ENCODE results near the gene TBC1D30. TPM values are rescaled to one million over a fixed set of nuclear protein-coding genes. Genes with fewer than 3 reads are reported as not detected.
A peak's percentile ranks its signal among the peaks of the same experiment; 100 is the strongest.
"Not testable (repeated sequence)": the region's sequence is repeated elsewhere in the genome, so short reads cannot be mapped to it uniquely, and the experiment has no call there.

Gene TBC1D30, protein sequence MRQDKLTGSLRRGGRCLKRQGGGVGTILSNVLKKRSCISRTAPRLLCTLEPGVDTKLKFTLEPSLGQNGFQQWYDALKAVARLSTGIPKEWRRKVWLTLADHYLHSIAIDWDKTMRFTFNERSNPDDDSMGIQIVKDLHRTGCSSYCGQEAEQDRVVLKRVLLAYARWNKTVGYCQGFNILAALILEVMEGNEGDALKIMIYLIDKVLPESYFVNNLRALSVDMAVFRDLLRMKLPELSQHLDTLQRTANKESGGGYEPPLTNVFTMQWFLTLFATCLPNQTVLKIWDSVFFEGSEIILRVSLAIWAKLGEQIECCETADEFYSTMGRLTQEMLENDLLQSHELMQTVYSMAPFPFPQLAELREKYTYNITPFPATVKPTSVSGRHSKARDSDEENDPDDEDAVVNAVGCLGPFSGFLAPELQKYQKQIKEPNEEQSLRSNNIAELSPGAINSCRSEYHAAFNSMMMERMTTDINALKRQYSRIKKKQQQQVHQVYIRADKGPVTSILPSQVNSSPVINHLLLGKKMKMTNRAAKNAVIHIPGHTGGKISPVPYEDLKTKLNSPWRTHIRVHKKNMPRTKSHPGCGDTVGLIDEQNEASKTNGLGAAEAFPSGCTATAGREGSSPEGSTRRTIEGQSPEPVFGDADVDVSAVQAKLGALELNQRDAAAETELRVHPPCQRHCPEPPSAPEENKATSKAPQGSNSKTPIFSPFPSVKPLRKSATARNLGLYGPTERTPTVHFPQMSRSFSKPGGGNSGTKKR
- 10 to 100 TPM; 13.0 to 35.2 (median 16.8) TPM for total RNA-seq

GRCh38 chr12:64824500-64825142 is at the start of gene TBC1D30:
Gene TBC1D30 (plus strand): TSS chr12:64824647. CDS start chr12:64824880, 233 bp downstream.
- Histone ChIP-seq H3K27ac (no peak within 1 kb of the TSS), H3K9me3 (peaks cover 0 to 3% (median 0%) of the 10 kb centered on the region in 4 donors), H3K36me3 (no peaks in the 10 kb centered on the region), H3K27me3 (peaks cover 0 to 27% (median 13%) of the 10 kb centered on the region in 4 donors), H3K4me3 (peak within 1 kb of the TSS; percentile 15 to 49 (median 43)), H3K4me1 (peaks cover 18 to 27% (median 25%) of the 10 kb centered on the region in 4 donors)
- DNase-seq (peak in 1 of 2 donors; percentile 88), ATAC-seq (ENCODE audit: low FRiP score in 2 of 2) (peak; percentile 54 to 76)
- no peak for TF ChIP-seq CTCF (IDR thresholded peaks at IDR 0.05)
- no peak for TF ChIP-seq EP300 (IDR thresholded peaks at IDR 0.05)
- TF ChIP-seq POLR2AphosphoS5 (IDR thresholded peaks at IDR 0.05): no peak
- TF ChIP-seq POLR2A (IDR thresholded peaks at IDR 0.05): no peak
- 1 to 3% methylated on average over 15 to 36 of the region's 69 CpGs for WGBS, 2 donors

- not testable (repeated sequence) for H3K4me1 ChIP-seq; H3K27ac ChIP-seq; H3K36me3 ChIP-seq; DNase-seq; H3K27me3 ChIP-seq; ATAC-seq (ENCODE audit: low FRiP score in 2 of 2); H3K4me3 ChIP-seq
- peaks cover 0 to 19% (median 15%) of the 10 kb centered on the region in 4 donors for H3K9me3 ChIP-seq
Observed at GRCh38 chr12:64775147-64775736, 49.2 kb upstream of the TBC1D30 start.

DNA sequence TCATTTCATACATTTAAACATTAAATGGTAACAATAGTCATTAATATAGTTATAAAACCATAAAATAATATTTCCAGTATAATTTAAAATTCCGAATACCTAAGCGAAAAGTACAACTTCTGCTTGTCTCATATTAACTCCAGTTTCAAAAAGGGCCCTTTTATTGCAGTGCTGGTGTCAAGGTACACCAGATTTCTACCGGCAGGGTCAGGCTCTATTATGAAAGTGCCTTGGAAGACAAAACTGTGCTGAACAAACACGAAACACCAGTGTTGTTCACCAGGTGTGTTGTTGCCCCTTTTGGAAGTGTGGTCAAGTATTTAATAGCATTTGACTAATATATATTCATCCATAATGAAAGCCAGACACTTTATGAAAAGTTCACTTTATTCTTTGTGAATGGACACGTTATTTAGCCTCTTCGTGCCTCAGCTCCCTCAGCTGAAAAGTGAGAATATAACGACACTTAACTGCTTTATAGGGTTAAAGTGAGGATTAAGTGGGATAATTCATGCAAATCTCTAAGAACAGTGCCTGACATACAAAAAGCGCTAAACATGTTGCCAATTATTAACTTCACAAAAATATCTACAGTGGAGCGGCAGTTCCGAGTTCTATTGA is 45.0 kb upstream of the TBC1D30 start:
- DNase-seq: no peak
- 77 to 82% methylated on average over 10 of the region's 10 CpGs for WGBS, 2 donors
- Histone ChIP-seq H3K27me3 (no peaks in the 10 kb centered on the region), H3K36me3 (no peaks in the 10 kb centered on the region), H3K4me3 (peak overlapping the region in 2 of 4 donors; percentile 54 to 73), H3K27ac (peak overlapping the region in 2 of 4 donors; percentile 78 to 83), H3K9me3 (peaks cover 0 to 19% (median 14%) of the 10 kb centered on the region in 4 donors), H3K4me1 (peaks cover 0 to 23% (median 18%) of the 10 kb centered on the region in 4 donors)
- ATAC-seq (ENCODE audit: low FRiP score in 2 of 2): no peak
- TF ChIP-seq CTCF (IDR thresholded peaks at IDR 0.05) (no peak), POLR2A (IDR thresholded peaks at IDR 0.05) (no peak), POLR2AphosphoS5 (IDR thresholded peaks at IDR 0.05) (no peak), EP300 (IDR thresholded peaks at IDR 0.05) (no peak)

DNA sequence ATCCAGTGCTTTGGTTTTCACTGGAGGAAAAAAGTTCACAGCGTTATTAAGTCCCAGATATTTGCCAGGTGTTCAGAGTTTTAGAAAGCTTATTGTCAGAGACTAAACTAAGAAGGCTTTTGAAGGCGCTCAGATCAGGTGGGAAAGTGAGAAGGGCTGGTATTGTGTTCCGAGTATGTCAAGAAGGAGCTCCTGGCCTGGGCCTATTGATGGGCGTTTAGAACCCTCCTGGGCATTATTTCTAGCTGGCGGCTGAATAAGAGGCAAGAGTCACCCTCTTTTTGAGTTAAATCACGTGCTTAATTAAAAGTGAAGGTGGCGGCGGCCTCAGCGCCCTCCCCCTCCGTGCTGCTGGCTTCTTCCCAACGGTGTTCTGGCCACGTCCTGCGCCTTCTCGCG is 44.3 kb upstream of the TBC1D30 start:
- Histone ChIP-seq H3K27ac (peak overlapping the region; percentile 78 to 83 (median 78)), H3K4me1 (peaks cover 0 to 23% (median 18%) of the 10 kb centered on the region in 4 donors), H3K36me3 (no peaks in the 10 kb centered on the region), H3K9me3 (peaks cover 0 to 15% (median 10%) of the 10 kb centered on the region in 4 donors), H3K4me3 (peak overlapping the region; percentile 40 to 80 (median 64)), H3K27me3 (no peaks in the 10 kb centered on the region)
- 16 to 30% methylated on average over 6 to 14 of the region's 15 CpGs for WGBS, 2 donors
- TF ChIP-seq EP300 (IDR thresholded peaks at IDR 0.05) (no peak), POLR2AphosphoS5 (IDR thresholded peaks at IDR 0.05) (peak in 1 of 2 donors; percentile 28), POLR2A (IDR thresholded peaks at IDR 0.05) (no peak), CTCF (IDR thresholded peaks at IDR 0.05) (no peak)
- ATAC-seq (ENCODE audit: low FRiP score in 2 of 2) (no peak), DNase-seq (no peak)

Data from upper lobe of left lung (tissue), 6 donors.